ENCODE measurements around the gene PPP2R5B. TPM values are rescaled to one million over a fixed set of nuclear protein-coding genes. Genes with fewer than 3 reads are reported as not detected.
A peak's percentile ranks its signal among the peaks of the same experiment; 100 is the strongest.

The PPP2R5B gene
- total RNA-seq, 1 experiment from 2014 or later = 19.2 TPM

- DNase-seq (ENCODE audit: low read depth) = no peak
Observed at GRCh38 chr11:64888729-64889511, 35.6 kb upstream of the PPP2R5B start.

- no peak for DNase-seq (ENCODE audit: low read depth)
Observed at GRCh38 chr11:64890522-64890939, 34.0 kb upstream of the PPP2R5B start.

GRCh38 chr11:64891215-64891848 is 33.2 kb upstream of the PPP2R5B start:
- no peak for DNase-seq (ENCODE audit: low read depth)

GRCh38 chr11:64891880-64892279 is 32.6 kb upstream of the PPP2R5B start:
- DNase-seq (ENCODE audit: low read depth) = no peak

GRCh38 chr11:64892411-64892831 is 32.1 kb upstream of the PPP2R5B start:
- no peak for DNase-seq (ENCODE audit: low read depth)

GRCh38 chr11:64892838-64893193 is 31.7 kb upstream of the PPP2R5B start:
- no peak for DNase-seq (ENCODE audit: low read depth)

- no peak for DNase-seq (ENCODE audit: low read depth)
Observed at GRCh38 chr11:64893194-64894069, 31.1 kb upstream of the PPP2R5B start.

- peak; percentile 58 for DNase-seq (ENCODE audit: low read depth)
Observed at GRCh38 chr11:64894070-64894811, 30.2 kb upstream of the PPP2R5B start.

GRCh38 chr11:64894812-64895452 is 29.6 kb upstream of the PPP2R5B start:
- no peak for DNase-seq (ENCODE audit: low read depth)

- no peak for DNase-seq (ENCODE audit: low read depth)
Observed at GRCh38 chr11:64896448-64897022, 28.0 kb upstream of the PPP2R5B start.

- DNase-seq (ENCODE audit: low read depth) = no peak
Observed at GRCh38 chr11:64897381-64898075, 27.0 kb upstream of the PPP2R5B start.

GRCh38 chr11:64898076-64898445 is 26.4 kb upstream of the PPP2R5B start:
- no peak for DNase-seq (ENCODE audit: low read depth)

- no peak for DNase-seq (ENCODE audit: low read depth)
Observed at GRCh38 chr11:64898541-64898940, 25.9 kb upstream of the PPP2R5B start.

- no peak for DNase-seq (ENCODE audit: low read depth)
Observed at GRCh38 chr11:64900263-64900678, 24.2 kb upstream of the PPP2R5B start.

GRCh38 chr11:64900774-64901173 is 23.7 kb upstream of the PPP2R5B start:
- DNase-seq (ENCODE audit: low read depth) = no peak

- DNase-seq (ENCODE audit: low read depth) = no peak
Observed at GRCh38 chr11:64902102-64902900, 22.2 kb upstream of the PPP2R5B start.

- DNase-seq (ENCODE audit: low read depth) = no peak
Observed at GRCh38 chr11:64903291-64903833, 21.1 kb upstream of the PPP2R5B start.

GRCh38 chr11:64905516-64906313 is 18.8 kb upstream of the PPP2R5B start:
- DNase-seq (ENCODE audit: low read depth) = no peak

All from LHCN-M2 (cell line).